ENCODE results near the gene PRR13. TPM values are rescaled to one million over a fixed set of nuclear protein-coding genes. Genes with fewer than 3 reads are reported as not detected.
A peak's percentile ranks its signal among the peaks of the same experiment; 100 is the strongest.

The PRR13 gene
- total RNA-seq, 6 experiments from 2014 or later: 122 to 188 (median 165) TPM

DNA sequence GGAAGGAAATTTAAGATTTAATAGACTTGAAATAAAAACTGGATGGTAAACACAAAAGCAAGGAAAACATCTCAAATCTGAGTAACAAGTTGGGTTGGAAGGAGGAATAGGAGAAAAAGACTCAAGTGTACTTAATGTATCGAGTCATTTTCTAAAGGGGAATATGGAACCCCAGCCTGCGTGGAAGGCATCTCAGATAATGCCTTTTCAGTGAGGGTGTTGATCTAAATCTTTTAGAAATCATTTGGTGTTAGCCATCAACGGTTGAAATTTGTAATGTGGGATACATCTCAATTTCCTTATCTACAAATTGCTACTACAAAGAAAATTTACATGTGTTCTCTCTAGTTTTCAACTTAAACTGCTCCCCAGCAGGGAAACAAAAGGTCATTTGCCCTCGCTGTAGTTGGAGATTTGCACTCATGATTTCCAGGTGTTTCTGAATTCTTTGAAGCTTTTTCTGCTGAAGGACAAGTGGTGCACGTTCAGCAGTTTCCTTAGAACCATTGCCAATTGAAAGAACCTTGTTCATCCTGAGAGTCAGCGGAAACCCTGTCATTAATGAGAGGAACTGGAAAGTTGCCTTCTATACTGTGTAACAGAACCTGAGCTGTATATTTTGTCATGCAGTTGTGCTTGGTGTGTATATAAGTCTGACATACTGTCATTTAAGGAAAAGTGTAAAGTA lies 12.6 kb downstream of the PRR13 start:
- peaks cover 12% of the 10 kb centered on the region for H3K27me3 Mint-ChIP-seq (ENCODE audit: insufficient read depth)
- H3K9me3 Mint-ChIP-seq: no peaks in the 10 kb centered on the region
- H3K4me3 Mint-ChIP-seq: peak overlapping the region; percentile 93
- H3K27ac Mint-ChIP-seq: peak overlapping the region; percentile 99
- H3K36me3 Mint-ChIP-seq (ENCODE audit: low read depth): peaks cover 44% of the 10 kb centered on the region
- DNase-seq: no peak
- TF ChIP-seq, protein P1, sequence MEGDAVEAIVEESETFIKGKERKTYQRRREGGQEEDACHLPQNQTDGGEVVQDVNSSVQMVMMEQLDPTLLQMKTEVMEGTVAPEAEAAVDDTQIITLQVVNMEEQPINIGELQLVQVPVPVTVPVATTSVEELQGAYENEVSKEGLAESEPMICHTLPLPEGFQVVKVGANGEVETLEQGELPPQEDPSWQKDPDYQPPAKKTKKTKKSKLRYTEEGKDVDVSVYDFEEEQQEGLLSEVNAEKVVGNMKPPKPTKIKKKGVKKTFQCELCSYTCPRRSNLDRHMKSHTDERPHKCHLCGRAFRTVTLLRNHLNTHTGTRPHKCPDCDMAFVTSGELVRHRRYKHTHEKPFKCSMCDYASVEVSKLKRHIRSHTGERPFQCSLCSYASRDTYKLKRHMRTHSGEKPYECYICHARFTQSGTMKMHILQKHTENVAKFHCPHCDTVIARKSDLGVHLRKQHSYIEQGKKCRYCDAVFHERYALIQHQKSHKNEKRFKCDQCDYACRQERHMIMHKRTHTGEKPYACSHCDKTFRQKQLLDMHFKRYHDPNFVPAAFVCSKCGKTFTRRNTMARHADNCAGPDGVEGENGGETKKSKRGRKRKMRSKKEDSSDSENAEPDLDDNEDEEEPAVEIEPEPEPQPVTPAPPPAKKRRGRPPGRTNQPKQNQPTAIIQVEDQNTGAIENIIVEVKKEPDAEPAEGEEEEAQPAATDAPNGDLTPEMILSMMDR (IDR thresholded peaks at IDR 0.05): no peak
- H3K4me1 Mint-ChIP-seq (ENCODE audit: low read depth): peaks cover 46% of the 10 kb centered on the region

DNA sequence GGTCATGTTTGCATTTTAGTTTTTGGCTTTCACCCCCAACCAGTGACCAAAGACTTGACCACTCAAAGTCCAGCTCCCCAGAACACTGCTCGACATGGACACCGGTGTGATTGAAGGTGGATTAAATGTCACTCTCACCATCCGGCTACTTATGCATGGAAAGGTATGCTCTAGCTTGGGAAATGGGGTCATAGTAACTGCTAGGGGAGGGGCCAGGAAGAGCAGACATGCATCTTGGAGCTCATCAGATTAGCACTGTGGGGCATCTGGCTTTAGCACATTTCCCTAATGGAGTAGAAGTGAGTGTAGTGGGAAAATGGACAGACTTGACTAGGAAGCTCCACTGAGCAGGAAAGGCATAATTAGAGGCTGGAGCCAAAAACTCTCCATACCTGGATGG lies 13.2 kb downstream of the PRR13 start:
- Mint-ChIP-seq H3K27ac (peak overlapping the region; percentile 99), H3K27me3 (ENCODE audit: insufficient read depth) (peaks cover 13% of the 10 kb centered on the region), H3K4me1 (ENCODE audit: low read depth) (peaks cover 51% of the 10 kb centered on the region), H3K4me3 (peak overlapping the region; percentile 93), H3K36me3 (ENCODE audit: low read depth) (peaks cover 48% of the 10 kb centered on the region), H3K9me3 (no peaks in the 10 kb centered on the region)
- TF ChIP-seq, protein P1 (IDR thresholded peaks at IDR 0.05): no peak
- DNase-seq: no peak

DNA sequence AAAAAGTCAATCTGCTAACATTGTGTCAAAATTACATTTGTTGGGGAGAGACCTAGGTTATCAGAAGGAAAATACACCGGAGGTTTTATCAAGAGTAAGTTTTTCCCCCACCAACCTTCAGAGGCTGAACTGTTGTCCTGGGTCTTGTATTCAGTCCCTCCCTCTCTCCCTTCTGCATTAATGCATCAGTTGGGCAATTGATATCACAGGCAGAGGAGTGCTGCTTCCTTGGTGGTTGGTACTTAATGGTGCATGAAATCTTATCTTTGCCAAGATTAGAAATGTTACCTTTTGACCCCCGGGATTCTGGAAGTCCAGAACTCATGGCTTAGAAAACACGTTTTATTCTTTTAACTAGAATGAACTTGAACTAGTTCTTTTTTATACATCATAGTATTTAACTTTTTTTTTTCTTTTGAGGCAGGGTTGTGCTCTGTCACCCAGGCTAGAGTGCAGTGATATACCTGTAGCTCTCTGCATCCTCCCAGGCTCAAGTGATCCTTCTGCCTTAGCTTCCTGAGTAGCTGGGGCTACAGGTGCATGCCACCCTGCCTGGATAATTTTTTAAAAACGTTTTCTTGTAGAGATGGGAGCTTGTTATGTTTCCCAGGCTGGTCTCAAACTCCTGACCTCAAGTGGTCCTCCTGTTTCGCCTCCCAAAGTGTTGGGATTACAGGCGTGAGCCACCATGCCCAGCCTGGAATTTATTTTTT lies 15.3 kb downstream of the PRR13 start:
- no peaks in the 10 kb centered on the region for H3K9me3 Mint-ChIP-seq
- DNase-seq: no peak
- H3K36me3 Mint-ChIP-seq (ENCODE audit: low read depth): peaks cover 66% of the 10 kb centered on the region
- TF ChIP-seq, protein P1 (IDR thresholded peaks at IDR 0.05): no peak
- peaks cover 54% of the 10 kb centered on the region for H3K4me1 Mint-ChIP-seq (ENCODE audit: low read depth)
- H3K27ac Mint-ChIP-seq: peak overlapping the region; percentile 57; the same call in 1 of the 2 replicates
- H3K4me3 Mint-ChIP-seq: no peak overlapping the region
- peaks cover 11% of the 10 kb centered on the region for H3K27me3 Mint-ChIP-seq (ENCODE audit: insufficient read depth)

DNA sequence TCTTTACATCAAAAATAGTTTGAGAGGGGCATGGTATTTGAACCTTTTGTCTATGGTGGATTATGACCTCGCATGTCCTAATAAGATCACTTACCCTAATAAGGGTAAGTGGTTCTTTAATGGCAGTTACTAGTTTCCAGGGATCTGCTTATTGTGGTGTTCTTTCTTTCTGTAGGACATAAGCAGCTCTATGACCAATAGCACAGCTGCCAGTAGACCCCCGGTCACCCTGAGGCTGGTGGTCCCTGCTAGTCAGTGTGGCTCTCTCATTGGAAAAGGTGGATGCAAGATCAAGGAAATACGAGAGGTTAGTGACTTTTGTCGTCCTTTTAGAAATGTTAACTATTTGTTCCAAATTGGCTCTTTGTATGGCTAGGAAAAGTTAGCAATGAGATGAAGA lies 17.6 kb downstream of the PRR13 start:
- Mint-ChIP-seq H3K27ac (peak overlapping the region; percentile 71), H3K9me3 (no peaks in the 10 kb centered on the region), H3K27me3 (ENCODE audit: insufficient read depth) (peaks cover 7% of the 10 kb centered on the region; the same call in 1 of the 2 replicates), H3K36me3 (ENCODE audit: low read depth) (peaks cover 65% of the 10 kb centered on the region), H3K4me1 (ENCODE audit: low read depth) (peaks cover 60% of the 10 kb centered on the region), H3K4me3 (no peak overlapping the region)
- no peak for DNase-seq
- TF ChIP-seq, protein P1 (IDR thresholded peaks at IDR 0.05): no peak

DNA sequence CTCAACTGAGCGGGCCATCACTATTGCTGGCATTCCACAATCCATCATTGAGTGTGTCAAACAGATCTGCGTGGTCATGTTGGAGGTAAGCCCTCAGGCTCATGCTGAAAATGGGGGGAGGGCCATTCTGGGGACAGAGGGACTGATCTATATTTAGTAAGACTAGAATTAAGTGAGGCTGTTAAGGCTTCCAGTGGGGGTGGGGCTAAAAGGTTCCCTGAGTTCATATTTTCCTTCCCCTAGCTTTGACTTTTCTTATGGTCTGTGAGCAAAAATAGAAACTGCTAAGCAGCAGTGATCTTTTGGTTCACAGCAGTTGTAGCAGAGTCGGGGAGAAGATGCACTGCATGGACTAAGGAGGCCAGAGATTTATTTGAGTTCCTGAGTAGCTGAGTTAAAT lies 19.5 kb downstream of the PRR13 start:
- peaks cover 56% of the 10 kb centered on the region for H3K4me1 Mint-ChIP-seq (ENCODE audit: low read depth)
- H3K27ac Mint-ChIP-seq: peak overlapping the region; percentile 54
- H3K27me3 Mint-ChIP-seq (ENCODE audit: insufficient read depth): peaks cover 7% of the 10 kb centered on the region; the same call in 1 of the 2 replicates
- DNase-seq: no peak
- TF ChIP-seq, protein P1 (IDR thresholded peaks at IDR 0.05): no peak
- peaks cover 57% of the 10 kb centered on the region for H3K36me3 Mint-ChIP-seq (ENCODE audit: low read depth)
- H3K4me3 Mint-ChIP-seq: peak overlapping the region; percentile 41; the same call in 1 of the 2 replicates
- no peaks in the 10 kb centered on the region for H3K9me3 Mint-ChIP-seq
